Liver (tissue), 3 donors: Measurements from ENCODE around the gene VEGFB.

Source experiments
- ATF3 ChIP-seq: IDR thresholded peaks from 2 replicates; pipeline ENCODE4 v1.6.1; 2016; ENCODE audit warnings: antibody characterized with exemption
- EGR1 ChIP-seq, 2 donors: IDR thresholded peaks; 2 replicates each; pipeline ENCODE4 v1.6.1; 2016 to 2018; ENCODE audit warnings: antibody characterized with exemption in 2 of 2, low read depth in 2 of 2
- FOXA1 ChIP-seq: IDR thresholded peaks from 2 replicates; pipeline ENCODE4 v1.6.1; 2016; ENCODE audit warnings: antibody characterized with exemption
- GABPA ChIP-seq, 2 donors: IDR thresholded peaks in 1 of 2; conservative IDR thresholded peaks in 1 of 2; 2 replicates each; pipeline ENCODE4 v1.6.1; 2016; ENCODE audit warnings: antibody characterized with exemption in 2 of 2, mild to moderate bottlenecking in 1 of 2, moderate library complexity in 1 of 2
- HNF4G ChIP-seq: IDR thresholded peaks from 2 replicates; pipeline ENCODE4 v1.6.1; 2016; ENCODE audit warnings: antibody characterized with exemption
- JUND ChIP-seq, 2 donors: IDR thresholded peaks; 2 replicates each; pipeline ENCODE4 v1.6.1; 2016; ENCODE audit warnings: antibody characterized with exemption in 2 of 2
- RAD21 ChIP-seq, 2 donors: IDR thresholded peaks; 2 replicates each; pipeline ENCODE4 v1.6.1; 2016; ENCODE audit warnings: antibody characterized with exemption in 2 of 2, mild to moderate bottlenecking in 2 of 2
- RXRA ChIP-seq, 2 donors: IDR thresholded peaks; 2 replicates each; pipeline ENCODE4 v1.6.1; 2017 to 2018; ENCODE audit warnings: antibody characterized with exemption in 2 of 2, mild to moderate bottlenecking in 1 of 2
- SP1 ChIP-seq: IDR thresholded peaks from 2 replicates; pipeline ENCODE4 v1.6.1; 2018; ENCODE audit warnings: antibody characterized with exemption, mild to moderate bottlenecking
- TAF1 ChIP-seq: conservative IDR thresholded peaks from 2 replicates; pipeline ENCODE4 v1.6.1; 2016; ENCODE audit warnings: antibody characterized with exemption, mild to moderate bottlenecking
- YY1 ChIP-seq: IDR thresholded peaks from 2 replicates; pipeline ENCODE4 v1.6.1; 2016; ENCODE audit warnings: antibody characterized with exemption, mild to moderate bottlenecking
- ZBTB33 ChIP-seq: IDR thresholded peaks from 2 replicates; pipeline ENCODE4 v1.6.1; 2016; ENCODE audit warnings: antibody characterized with exemption
- TF ChIP-seq, protein P1 (sequence below): IDR thresholded peaks from 2 replicates; pipeline ENCODE4 v1.6.1; 2016; ENCODE audit warnings: antibody characterized with exemption
- TF ChIP-seq, protein P2 (sequence below): fragments of 150-350 bp; IDR thresholded peaks from 2 replicates; pipeline ENCODE4 v1.5.1; 2017; ENCODE audit warnings: improper control_type of control experiment, low read depth, low read length; ENCODE audit not compliant: missing input control
- donor health status: healthy.
- donor health status: healthy.

DNA sequence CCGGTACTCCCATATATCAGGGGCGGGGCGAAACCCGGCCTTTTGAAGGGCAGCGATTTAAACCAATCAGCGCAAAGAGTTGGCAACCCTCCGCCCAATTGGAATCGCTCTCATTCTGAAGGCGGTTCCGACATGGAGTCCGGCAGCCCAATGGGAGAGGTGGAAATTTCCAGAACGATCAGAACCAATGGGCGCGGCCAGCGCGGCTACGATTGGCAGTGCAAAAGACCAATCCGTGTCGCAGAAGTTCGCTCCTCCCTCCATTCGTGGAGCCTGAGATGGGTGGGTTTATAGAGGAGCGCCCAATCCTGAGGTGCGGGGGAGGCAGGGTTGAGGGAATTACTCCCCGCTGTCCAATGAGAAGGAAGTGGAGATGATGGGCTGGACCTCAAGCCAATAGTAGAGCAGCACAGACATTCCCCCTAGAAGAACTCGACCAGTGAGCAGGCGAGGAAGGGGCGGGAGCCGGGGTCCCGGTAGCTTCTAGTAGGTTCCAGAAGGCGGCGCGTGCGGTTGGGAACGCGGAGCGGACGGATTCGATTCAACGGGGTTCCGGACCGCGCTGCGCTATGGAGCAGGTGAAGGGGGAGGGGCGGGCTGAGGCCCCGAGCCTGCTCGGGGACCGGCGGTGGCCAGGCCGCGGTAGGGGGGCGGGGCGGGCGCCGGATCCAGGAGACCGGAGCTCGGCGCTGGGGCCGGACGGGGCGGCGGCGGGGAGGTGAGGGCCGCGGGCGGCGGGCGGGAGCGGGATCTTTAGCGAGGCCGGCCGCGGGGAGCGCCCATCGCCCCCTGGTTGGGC, 48.5 kb upstream of the VEGFB start, which contains the start of gene STIP1:
- no peak for TF ChIP-seq FOXA1
- TF ChIP-seq, protein P1, sequence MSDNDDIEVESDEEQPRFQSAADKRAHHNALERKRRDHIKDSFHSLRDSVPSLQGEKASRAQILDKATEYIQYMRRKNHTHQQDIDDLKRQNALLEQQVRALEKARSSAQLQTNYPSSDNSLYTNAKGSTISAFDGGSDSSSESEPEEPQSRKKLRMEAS = peak; percentile 94
- TF ChIP-seq, protein P2, sequence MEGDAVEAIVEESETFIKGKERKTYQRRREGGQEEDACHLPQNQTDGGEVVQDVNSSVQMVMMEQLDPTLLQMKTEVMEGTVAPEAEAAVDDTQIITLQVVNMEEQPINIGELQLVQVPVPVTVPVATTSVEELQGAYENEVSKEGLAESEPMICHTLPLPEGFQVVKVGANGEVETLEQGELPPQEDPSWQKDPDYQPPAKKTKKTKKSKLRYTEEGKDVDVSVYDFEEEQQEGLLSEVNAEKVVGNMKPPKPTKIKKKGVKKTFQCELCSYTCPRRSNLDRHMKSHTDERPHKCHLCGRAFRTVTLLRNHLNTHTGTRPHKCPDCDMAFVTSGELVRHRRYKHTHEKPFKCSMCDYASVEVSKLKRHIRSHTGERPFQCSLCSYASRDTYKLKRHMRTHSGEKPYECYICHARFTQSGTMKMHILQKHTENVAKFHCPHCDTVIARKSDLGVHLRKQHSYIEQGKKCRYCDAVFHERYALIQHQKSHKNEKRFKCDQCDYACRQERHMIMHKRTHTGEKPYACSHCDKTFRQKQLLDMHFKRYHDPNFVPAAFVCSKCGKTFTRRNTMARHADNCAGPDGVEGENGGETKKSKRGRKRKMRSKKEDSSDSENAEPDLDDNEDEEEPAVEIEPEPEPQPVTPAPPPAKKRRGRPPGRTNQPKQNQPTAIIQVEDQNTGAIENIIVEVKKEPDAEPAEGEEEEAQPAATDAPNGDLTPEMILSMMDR = peak; percentile 6
- peak; percentile 56 to 72 for TF ChIP-seq GABPA (IDR thresholded peaks at IDR 0.05 in 1 of 2, conservative IDR thresholded peaks at IDR 0.05 in 1 of 2)
- TF ChIP-seq ATF3 = peak; percentile 18
- peak in 1 of 2 donors; percentile 22 for TF ChIP-seq JUND (IDR thresholded peaks at IDR 0.05)
- peak; percentile 54 for TF ChIP-seq ZBTB33
- peak; percentile 96 for TF ChIP-seq YY1
- peak in 1 of 2 donors; percentile 52 for TF ChIP-seq RAD21 (IDR thresholded peaks at IDR 0.05)
- TF ChIP-seq SP1 = peak; percentile 100
- TF ChIP-seq RXRA (IDR thresholded peaks at IDR 0.05) = peak in 1 of 2 donors; percentile 43
- TF ChIP-seq HNF4G = no peak
- peak; percentile 94 to 98 for TF ChIP-seq EGR1 (IDR thresholded peaks at IDR 0.05; ENCODE audit: low read depth in 2 of 2)
- TF ChIP-seq TAF1 = peak; percentile 72
